HG03439 (cell line): ENCODE results near the gene SLC16A11.

Source experiments
- ATAC-seq: cut with Tn5 transposase; IDR thresholded peaks from one replicate; pipeline ENCODE4 v1.9.1; 2021; ENCODE audit warnings: mild to moderate bottlenecking, moderate library complexity; ENCODE audit not compliant: unreplicated experiment

The SLC16A11 gene

GRCh38 chr17:7027335-7027734 is 16.6 kb downstream of the SLC16A11 start:
- no peak for ATAC-seq

- no peak for ATAC-seq
Observed at GRCh38 chr17:7026471-7027115, 17.3 kb downstream of the SLC16A11 start.

GRCh38 chr17:7025245-7025644 is 18.6 kb downstream of the SLC16A11 start:
- ATAC-seq = no peak

- ATAC-seq = no peak
Observed at GRCh38 chr17:7024402-7024785, 19.5 kb downstream of the SLC16A11 start.

- ATAC-seq = peak; percentile 39
Observed at GRCh38 chr17:7023576-7024401, 20.1 kb downstream of the SLC16A11 start.

GRCh38 chr17:7022781-7023571 is 20.9 kb downstream of the SLC16A11 start, which contains the start of gene BCL6B:
TSS of gene BCL6B (plus strand) at chr17:7023050. CDS start at chr17:7023672, 622 bp downstream.
- ATAC-seq = no peak

- ATAC-seq = peak; percentile 62
Observed at GRCh38 chr17:7021993-7022778, 21.7 kb downstream of the SLC16A11 start.

GRCh38 chr17:7020894-7021664 is 22.8 kb downstream of the SLC16A11 start:
- no peak for ATAC-seq

GRCh38 chr17:7019839-7020519 is 23.9 kb downstream of the SLC16A11 start:
- ATAC-seq = no peak

- ATAC-seq = no peak
Observed at GRCh38 chr17:7019367-7019766, 24.5 kb downstream of the SLC16A11 start.

- no peak for ATAC-seq
Observed at GRCh38 chr17:7018331-7018964, 25.4 kb downstream of the SLC16A11 start.

GRCh38 chr17:7017827-7018200 is 26.1 kb downstream of the SLC16A11 start:
- no peak for ATAC-seq

- no peak for ATAC-seq
Observed at GRCh38 chr17:7016886-7017826, 26.7 kb downstream of the SLC16A11 start.

- ATAC-seq = no peak
Observed at GRCh38 chr17:7016418-7016817, 27.5 kb downstream of the SLC16A11 start.

- peak; percentile 12 for ATAC-seq
Observed at GRCh38 chr17:7014995-7015958, 28.6 kb downstream of the SLC16A11 start.

GRCh38 chr17:7014261-7014994 is 29.5 kb downstream of the SLC16A11 start:
- ATAC-seq = peak; percentile 79
